ENCODE results near the gene RBM24.

- no peak for TF ChIP-seq GATA3 (IDR thresholded peaks at IDR 0.05; ENCODE audit: low read depth, low read length)
- TF ChIP-seq GATA2 (IDR thresholded peaks at IDR 0.05; ENCODE audit: low read depth, low read length), result no peak
Observed at GRCh38 chr6:17271628-17272027, 9.5 kb upstream of the RBM24 start.
